Fibroblast of lung (primary cell): Measurements from ENCODE around the gene HINT3. TPM values are rescaled to one million over a fixed set of nuclear protein-coding genes. Genes with fewer than 3 reads are reported as not detected.

Experiments
- DNase-seq, 2 donors: peaks; one replicate each; pipeline versions ENCODE4 v3.0.0 to v3.0.0-alpha.2; 2010; ENCODE audit warnings: low read depth in 2 of 2
- H2AFZ ChIP-seq: 2 replicates; pipeline ENCODE4 v1.5.1; 2012; ENCODE audit warnings: low read length, control low read depth, inconsistent platforms
- H3K27ac ChIP-seq: 2 replicates; pipeline ENCODE4 v1.5.1; 2011; ENCODE audit warnings: low read length, control low read depth; ENCODE audit not compliant: insufficient read depth
- H3K27me3 ChIP-seq: 2 replicates; pipeline ENCODE4 v1.5.1; 2011; ENCODE audit warnings: mild to moderate bottlenecking, low read length; ENCODE audit not compliant: control insufficient read depth, insufficient read depth
- H3K36me3 ChIP-seq: 2 replicates; pipeline ENCODE4 v1.5.1; 2011; ENCODE audit warnings: low read length; ENCODE audit not compliant: control insufficient read depth, insufficient read depth
- H3K4me1 ChIP-seq: 2 replicates; pipeline ENCODE4 v1.5.1; 2011; ENCODE audit warnings: low read length; ENCODE audit not compliant: control insufficient read depth, insufficient read depth; ENCODE audit errors: extremely low read depth
- H3K4me2 ChIP-seq: 2 replicates; pipeline ENCODE4 v1.5.1; 2011; ENCODE audit warnings: low read length, control low read depth; ENCODE audit not compliant: insufficient read depth; ENCODE audit errors: extremely low read depth
- H3K4me3 ChIP-seq, 4 experiments: fragments of 200-600 bp in 1 of 4; sonication (generic) in 1 of 4; replicated peaks in 1 of 4; 2 replicates each; pipeline ENCODE4 v1.5.1; 2011 to 2016; ENCODE audit warnings: low read length in 4 of 4, low read depth in 3 of 4, mild to moderate bottlenecking in 3 of 4, control low read depth in 2 of 4, inconsistent platforms in 1 of 4, mixed read lengths in 1 of 4; ENCODE audit not compliant: insufficient read depth in 1 of 4; ENCODE audit errors: control extremely low read depth in 1 of 4
- H3K79me2 ChIP-seq: 2 replicates; pipeline ENCODE4 v1.5.1; 2012; ENCODE audit warnings: mild to moderate bottlenecking, low read length, inconsistent platforms; ENCODE audit not compliant: control insufficient read depth, insufficient read depth
- H3K9ac ChIP-seq: 2 replicates; pipeline ENCODE4 v1.5.1; 2011; ENCODE audit warnings: mild to moderate bottlenecking, low read length, control low read depth; ENCODE audit not compliant: insufficient read depth
- H3K9me3 ChIP-seq: 2 replicates; pipeline ENCODE4 v1.5.1; 2012; ENCODE audit warnings: low read depth, low read length; ENCODE audit not compliant: control insufficient read depth, insufficient read depth
- H4K20me1 ChIP-seq: 2 replicates; pipeline ENCODE4 v1.5.1; 2011; ENCODE audit warnings: low read length; ENCODE audit not compliant: control insufficient read depth, insufficient read depth; ENCODE audit errors: extremely low read depth
- CTCF ChIP-seq, 2 donors: IDR thresholded peaks in 1 of 2; conservative IDR thresholded peaks in 1 of 2; 1 replicate in 1 of 2; 2 replicates in 1 of 2; pipeline ENCODE4 v1.5.1; 2011 to 2012; ENCODE audit warnings: low read length in 2 of 2, control low read depth in 1 of 2, inconsistent platforms in 1 of 2, low read depth in 1 of 2, mild to moderate bottlenecking in 1 of 2
- EZH2 ChIP-seq: IDR thresholded peaks from 2 replicates; pipeline ENCODE4 v1.5.1; 2012; ENCODE audit warnings: low read length, control low read depth, mild to moderate bottlenecking; ENCODE audit errors: missing control alignments
- polyA plus RNA-seq, 2 donors: library from polyadenylated mRNA; depleted of rRNA in 1 of 2; stranded (reverse) in 1 of 2; unstranded in 1 of 2; fragments of >200 nt; gene quantifications; 2 replicates each; pipeline ENCODE4 v1.2.1, GENCODE V29; 2011 to 2012; ENCODE audit warnings: missing spikeins in 1 of 2
- total RNA-seq: library from RNA; depleted of rRNA; stranded (reverse); fragments of >200 nt; gene quantifications from 2 replicates; pipeline ENCODE4 v1.2.1, GENCODE V29; 2014

Gene HINT3
- total and polyA plus RNA-seq, 2 donors (not counting 1 experiment from before 2014, with no cell fraction given), result 2.1 to 36.8 TPM

- Histone ChIP-seq H2AFZ (peak overlapping the region; percentile 96), H3K36me3 (no peaks in the 10 kb centered on the region), H3K4me3 (peak overlapping the region; percentile 12 to 100 (median 94)), H3K27me3 (no peaks in the 10 kb centered on the region), H3K27ac (no peak overlapping the region), H3K79me2 (peaks cover 3% of the 10 kb centered on the region), H3K9me3 (no peaks in the 10 kb centered on the region), H3K4me2 (peak overlapping the region; percentile 80), H4K20me1 (no peaks in the 10 kb centered on the region), H3K9ac (no peak overlapping the region), H3K4me1 (no peaks in the 10 kb centered on the region)
- no peak for TF ChIP-seq CTCF (conservative IDR thresholded peaks at IDR 0.05 in 1 of 2, IDR thresholded peaks at IDR 0.05 in 1 of 2; ENCODE audit: low read depth in 1 of 2, low read length in 2 of 2)
- TF ChIP-seq EZH2, result no peak
- peak; percentile 33 to 70 for DNase-seq
These were observed 1.3 kb downstream of the HINT3 start for GRCh38 chr6:125957845-125958244.

GRCh38 chr6:125959041-125959440 lies 2.5 kb downstream of the HINT3 start:
- Histone ChIP-seq H3K4me1 (no peaks in the 10 kb centered on the region), H3K4me2 (no peak overlapping the region), H3K9me3 (no peaks in the 10 kb centered on the region), H3K27me3 (no peaks in the 10 kb centered on the region), H3K9ac (no peak overlapping the region), H3K4me3 (no peak overlapping the region), H3K27ac (no peak overlapping the region), H3K79me2 (peaks cover 3% of the 10 kb centered on the region), H3K36me3 (no peaks in the 10 kb centered on the region), H2AFZ (no peak overlapping the region), H4K20me1 (no peaks in the 10 kb centered on the region)
- no peak for TF ChIP-seq EZH2
- no peak for TF ChIP-seq CTCF (conservative IDR thresholded peaks at IDR 0.05 in 1 of 2, IDR thresholded peaks at IDR 0.05 in 1 of 2; ENCODE audit: low read depth in 1 of 2, low read length in 2 of 2)
- DNase-seq, result no peak

- TF ChIP-seq CTCF (conservative IDR thresholded peaks at IDR 0.05 in 1 of 2, IDR thresholded peaks at IDR 0.05 in 1 of 2; ENCODE audit: low read depth in 1 of 2, low read length in 2 of 2) (no peak), EZH2 (no peak)
- H2AFZ ChIP-seq, result no peak overlapping the region
- no peaks in the 10 kb centered on the region for H3K9me3 ChIP-seq
- no peaks in the 10 kb centered on the region for H4K20me1 ChIP-seq
- H3K4me2 ChIP-seq, result no peak overlapping the region
- no peaks in the 10 kb centered on the region for H3K36me3 ChIP-seq
- H3K27ac ChIP-seq, result no peak overlapping the region
- H3K27me3 ChIP-seq, result no peaks in the 10 kb centered on the region
- H3K79me2 ChIP-seq, result peaks cover 3% of the 10 kb centered on the region
- no peak overlapping the region for H3K9ac ChIP-seq
- no peak for DNase-seq
- no peaks in the 10 kb centered on the region for H3K4me1 ChIP-seq
- no peak overlapping the region for H3K4me3 ChIP-seq
These were observed 4.5 kb downstream of the HINT3 start for GRCh38 chr6:125961117-125961516.
